Erythroblast (primary cell): ENCODE results near the gene EXOC3.
"Not testable (repeated sequence)": the region's sequence is repeated elsewhere in the genome, so short reads cannot be mapped to it uniquely, and the experiment has no call there.

Experiments used
- DNase-seq, 2 experiments: peaks; one replicate each; lab custom pipeline; 2025; lab: John Stamatoyannopoulos, UW
- GATA1 ChIP-seq: IDR thresholded peaks from 2 replicates; pipeline ENCODE4 v1.6.1; 2011; ENCODE audit warnings: low read depth, mild to moderate bottlenecking, control low read depth, low read length, moderate library complexity
- POLR2A ChIP-seq: IDR thresholded peaks from 2 replicates; pipeline ENCODE4 v1.6.1; 2011; ENCODE audit warnings: mild to moderate bottlenecking, low read length

EXOC3 gene

GRCh38 chr5:494667-495255 lies 51.8 kb downstream of the EXOC3 start:
- no peak for DNase-seq
- TF ChIP-seq POLR2A (no peak), GATA1 (no peak)

- no peak for DNase-seq
- no peak for TF ChIP-seq POLR2A
- TF ChIP-seq GATA1, result no peak
Measured at GRCh38 chr5:496028-496427, 53.1 kb downstream of the EXOC3 start.

- no peak for DNase-seq
- TF ChIP-seq GATA1 (no peak), POLR2A (no peak)
Measured at GRCh38 chr5:497090-497700, 54.2 kb downstream of the EXOC3 start.

- TF ChIP-seq GATA1, result no peak
- TF ChIP-seq POLR2A, result no peak
- DNase-seq, result no peak
Measured at GRCh38 chr5:497871-498509, 55.0 kb downstream of the EXOC3 start.

GRCh38 chr5:499233-500209 lies 56.5 kb downstream of the EXOC3 start:
- DNase-seq, result no peak

GRCh38 chr5:500491-500890 lies 57.5 kb downstream of the EXOC3 start:
- no peak for TF ChIP-seq POLR2A
- TF ChIP-seq GATA1, result no peak
- DNase-seq, result no peak

More at GRCh38 chr5:499233-500209, 56.5 kb downstream of the EXOC3 start:
- TF ChIP-seq GATA1 (no peak), POLR2A (no peak)

- DNase-seq, result no peak
- TF ChIP-seq GATA1 (no peak), POLR2A (no peak)
Measured at GRCh38 chr5:501105-501830, 58.3 kb downstream of the EXOC3 start.

- TF ChIP-seq POLR2A (no peak), GATA1 (no peak)
- DNase-seq, result no peak
Measured at GRCh38 chr5:501831-502184, 58.8 kb downstream of the EXOC3 start.

- no peak for TF ChIP-seq GATA1
- TF ChIP-seq POLR2A, result no peak
- DNase-seq, result no peak
Measured at GRCh38 chr5:502325-503079, 59.5 kb downstream of the EXOC3 start.

- DNase-seq, result no peak
- TF ChIP-seq POLR2A (no peak), GATA1 (no peak)
Measured at GRCh38 chr5:504326-505154, 61.6 kb downstream of the EXOC3 start.

GRCh38 chr5:505951-506525 lies 63.1 kb downstream of the EXOC3 start:
- DNase-seq, result no peak
- TF ChIP-seq GATA1 (no peak), POLR2A (no peak)

GRCh38 chr5:507986-508575 lies 65.1 kb downstream of the EXOC3 start:
- not testable (repeated sequence) for DNase-seq
